ENCODE measurements around the gene TAT.

GRCh38 chr16:71594000-71594646, 17.2 kb upstream of the TAT start:
- TF ChIP-seq USF2 (CRISPR knock-in tag; IDR thresholded peaks at IDR 0.05), result no peak
- TF ChIP-seq CTCF (IDR thresholded peaks at IDR 0.05), result no peak
- TF ChIP-seq FOXK1 (CRISPR knock-in tag; IDR thresholded peaks at IDR 0.05), result no peak
- TF ChIP-seq ATF2 (CRISPR knock-in tag; IDR thresholded peaks at IDR 0.05; ENCODE audit: borderline replicate concordance, low read depth), result no peak
- no peak for TF ChIP-seq ZNF317 (CRISPR knock-in tag; IDR thresholded peaks at IDR 0.05; ENCODE audit: borderline replicate concordance, low read depth)
- no peak for TF ChIP-seq FOXJ3 (CRISPR knock-in tag; IDR thresholded peaks at IDR 0.05; ENCODE audit: borderline replicate concordance)
- TF ChIP-seq ESRRA (CRISPR knock-in tag; IDR thresholded peaks at IDR 0.05; ENCODE audit: borderline replicate concordance), result no peak
- TF ChIP-seq CBFB (CRISPR knock-in tag; IDR thresholded peaks at IDR 0.05; ENCODE audit: low read depth), result no peak
